Loucy (cell line): ENCODE data around the gene C1QTNF5.

Source experiments
- H2AFZ ChIP-seq: fragments of 200-600 bp; sonication (generic); 2 replicates; pipeline ENCODE4 v1.6.0; 2016; ENCODE audit warnings: antibody characterized with exemption, mild to moderate bottlenecking, low read length, moderate library complexity
- H3F3A ChIP-seq: fragments of 200-600 bp; 2 replicates; pipeline ENCODE4 v1.6.0; 2016; ENCODE audit warnings: antibody characterized with exemption, low read depth, mild to moderate bottlenecking
- H3K27me3 ChIP-seq: fragments of 200-600 bp; sonication (generic); 2 replicates; pipeline ENCODE4 v1.6.1; 2014; ENCODE audit warnings: low read length, mild to moderate bottlenecking; ENCODE audit not compliant: insufficient read depth, poor library complexity, severe bottlenecking
- H3K36me3 ChIP-seq: fragments of 200-600 bp; sonication (generic); 2 replicates; pipeline ENCODE4 v1.6.1; 2016; ENCODE audit warnings: low read length; ENCODE audit not compliant: insufficient read depth
- H3K4me1 ChIP-seq: fragments of 200-600 bp; sonication (generic); 2 replicates; pipeline ENCODE4 v1.5.1; 2014; ENCODE audit warnings: low read length, mild to moderate bottlenecking; ENCODE audit not compliant: insufficient read depth, poor library complexity, severe bottlenecking
- H3K4me2 ChIP-seq: fragments of 200-600 bp; sonication (generic); 2 replicates; pipeline ENCODE4 v1.6.0; 2014; ENCODE audit warnings: antibody characterized with exemption, low read length, low read depth, mild to moderate bottlenecking; ENCODE audit not compliant: poor library complexity, severe bottlenecking
- H3K4me3 ChIP-seq: fragments of 200-600 bp; sonication (generic); 2 replicates; pipeline ENCODE4 v1.5.1; 2014; ENCODE audit warnings: low read length, mild to moderate bottlenecking, mixed read lengths; ENCODE audit not compliant: poor library complexity, severe bottlenecking
- H3K79me2 ChIP-seq: fragments of 200-600 bp; sonication (generic); 2 replicates; pipeline ENCODE4 v1.6.1; 2014; ENCODE audit warnings: low read length; ENCODE audit not compliant: insufficient read depth
- H3K9ac ChIP-seq: fragments of 200-600 bp; sonication (generic); 2 replicates; pipeline ENCODE4 v1.6.0; 2014; ENCODE audit warnings: mild to moderate bottlenecking, low read depth, low read length, moderate library complexity; ENCODE audit not compliant: poor library complexity, severe bottlenecking
- H3K9me2 ChIP-seq: fragments of 200-600 bp; sonication (generic); replicated peaks from 2 replicates; pipeline ENCODE4 v1.6.1; 2016; ENCODE audit warnings: low read depth, low read length, mixed read lengths
- H3K9me3 ChIP-seq: fragments of 200-600 bp; sonication (generic); 2 replicates; pipeline ENCODE4 v1.6.1; 2014; ENCODE audit warnings: mild to moderate bottlenecking, antibody characterized with exemption, low read length, low read depth; ENCODE audit not compliant: insufficient read depth
- H4K20me1 ChIP-seq: fragments of 200-600 bp; sonication (generic); 2 replicates; pipeline ENCODE4 v1.6.0; 2014; ENCODE audit warnings: antibody characterized with exemption, low read length, mild to moderate bottlenecking; ENCODE audit not compliant: insufficient read depth, poor library complexity, severe bottlenecking
- CTCF ChIP-seq: fragments of 200-600 bp; sonication (generic); conservative IDR thresholded peaks from 2 replicates; pipeline ENCODE4 v1.5.1; 2014; ENCODE audit warnings: mild to moderate bottlenecking, antibody characterized with exemption, low read length
- EZH2phosphoT487 ChIP-seq: fragments of 200-600 bp; IDR thresholded peaks from 2 replicates; pipeline ENCODE4 v1.6.1; 2018; ENCODE audit warnings: antibody characterized with exemption, mild to moderate bottlenecking, moderate library complexity, borderline replicate concordance

Gene C1QTNF5

DNA sequence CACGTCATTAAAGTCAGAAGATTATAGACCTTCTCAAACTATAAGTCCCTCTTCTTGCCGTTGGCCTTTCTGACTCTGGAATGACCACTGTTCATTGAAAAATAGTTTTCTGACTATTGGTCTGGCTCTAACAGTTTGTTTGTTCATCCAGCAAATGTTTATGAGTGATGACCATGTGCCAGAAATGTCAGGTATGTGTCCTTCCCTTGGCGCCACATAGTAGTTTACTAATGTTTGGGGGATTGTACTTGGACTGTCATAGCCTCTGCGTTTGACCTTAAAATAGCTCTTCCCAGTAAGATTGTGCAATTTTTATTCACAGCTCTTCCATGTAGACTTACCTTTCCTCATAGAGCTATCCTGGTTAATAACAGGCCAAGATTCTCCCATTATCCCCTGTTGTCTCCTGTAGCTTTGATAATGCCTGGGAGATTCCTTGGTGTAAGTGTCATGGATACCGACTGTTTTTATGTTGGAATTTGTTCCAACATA is 37.4 kb downstream of the C1QTNF5 start:
- no peaks in the 10 kb centered on the region for H3K79me2 ChIP-seq
- peaks cover 6% of the 10 kb centered on the region for H3K4me1 ChIP-seq
- H3K9me3 ChIP-seq: no peaks in the 10 kb centered on the region
- no peaks in the 10 kb centered on the region for H3K27me3 ChIP-seq
- no peak overlapping the region for H3K9ac ChIP-seq
- no peaks in the 10 kb centered on the region for H4K20me1 ChIP-seq
- TF ChIP-seq EZH2phosphoT487 (no peak), CTCF (no peak)
- H3F3A ChIP-seq: no peaks in the 10 kb centered on the region
- H3K4me3 ChIP-seq: no peak overlapping the region
- H2AFZ ChIP-seq: no peak overlapping the region
- H3K9me2 ChIP-seq: no peaks in the 10 kb centered on the region
- no peak overlapping the region for H3K4me2 ChIP-seq
- peaks cover 62% of the 10 kb centered on the region for H3K36me3 ChIP-seq

DNA sequence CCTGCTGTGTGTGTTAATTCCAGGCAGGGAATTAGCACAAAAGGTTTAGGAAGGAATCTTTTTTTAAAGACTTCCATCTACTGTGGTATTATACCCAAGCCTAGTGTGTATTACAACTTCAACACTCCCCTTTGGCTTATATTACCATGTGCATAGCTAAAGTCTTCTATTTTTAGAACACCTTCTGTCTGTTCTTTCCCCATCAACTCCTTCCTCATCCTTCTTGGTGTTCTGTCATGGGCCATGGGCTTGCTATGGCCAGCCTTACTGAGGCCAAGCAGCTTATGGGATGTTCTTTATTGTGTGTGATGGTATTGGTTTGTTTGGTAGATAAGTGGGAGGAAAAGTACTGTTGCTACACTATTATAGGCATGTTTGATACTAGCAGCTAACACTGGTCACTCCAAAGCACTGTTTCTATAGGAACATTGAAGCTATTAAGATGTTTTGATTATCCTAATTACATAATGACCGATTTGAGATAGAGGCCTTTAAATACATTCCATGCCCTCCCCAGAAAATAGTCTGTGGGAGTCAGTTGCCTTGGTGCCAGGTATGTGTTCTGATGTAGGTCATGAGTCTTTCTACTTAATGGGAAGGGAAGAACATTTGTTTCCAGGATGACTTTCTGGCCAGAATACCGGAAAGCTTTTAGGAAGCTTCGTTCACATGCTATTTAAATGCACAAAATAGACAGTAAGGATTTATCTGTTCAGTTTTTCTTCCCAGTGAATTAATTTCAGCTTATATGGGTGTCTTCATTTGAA is 40.3 kb downstream of the C1QTNF5 start:
- no peak overlapping the region for H3K9ac ChIP-seq
- no peaks in the 10 kb centered on the region for H3K9me3 ChIP-seq
- H3K9me2 ChIP-seq: no peaks in the 10 kb centered on the region
- no peaks in the 10 kb centered on the region for H3K4me1 ChIP-seq
- TF ChIP-seq EZH2phosphoT487 (no peak), CTCF (no peak)
- no peak overlapping the region for H3K4me3 ChIP-seq
- H3K79me2 ChIP-seq: no peaks in the 10 kb centered on the region
- H3K27me3 ChIP-seq: no peaks in the 10 kb centered on the region
- peaks cover 86% of the 10 kb centered on the region for H3K36me3 ChIP-seq
- no peaks in the 10 kb centered on the region for H3F3A ChIP-seq
- H2AFZ ChIP-seq: no peak overlapping the region
- H3K4me2 ChIP-seq: no peak overlapping the region
- H4K20me1 ChIP-seq: no peaks in the 10 kb centered on the region

DNA sequence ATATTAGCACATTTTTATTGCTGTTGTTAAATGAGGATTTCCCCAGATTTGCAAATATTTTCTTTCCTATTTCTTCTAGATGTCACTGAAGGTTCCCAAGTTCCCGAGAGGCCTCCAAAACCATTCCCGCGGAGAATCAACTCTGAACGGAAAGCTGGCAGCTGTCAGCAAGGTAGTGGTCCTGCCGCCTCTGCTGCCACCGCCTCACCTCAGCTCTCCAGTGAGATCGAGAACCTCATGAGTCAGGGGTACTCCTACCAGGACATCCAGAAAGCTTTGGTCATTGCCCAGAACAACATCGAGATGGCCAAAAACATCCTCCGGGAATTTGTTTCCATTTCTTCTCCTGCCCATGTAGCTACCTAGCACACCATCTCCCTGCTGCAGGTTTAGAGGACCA is 41.3 kb downstream of the C1QTNF5 start:
- Histone ChIP-seq H3K27me3 (no peaks in the 10 kb centered on the region), H3K4me2 (no peak overlapping the region), H3K79me2 (no peaks in the 10 kb centered on the region), H3K36me3 (peaks cover 92% of the 10 kb centered on the region), H3K9ac (no peak overlapping the region), H4K20me1 (no peaks in the 10 kb centered on the region), H3K4me1 (no peaks in the 10 kb centered on the region), H3F3A (no peaks in the 10 kb centered on the region), H2AFZ (no peak overlapping the region), H3K9me2 (no peaks in the 10 kb centered on the region), H3K4me3 (no peak overlapping the region), H3K9me3 (no peaks in the 10 kb centered on the region)
- TF ChIP-seq CTCF (no peak), EZH2phosphoT487 (no peak)
